ENCODE data around the gene PPHLN1.

DNA sequence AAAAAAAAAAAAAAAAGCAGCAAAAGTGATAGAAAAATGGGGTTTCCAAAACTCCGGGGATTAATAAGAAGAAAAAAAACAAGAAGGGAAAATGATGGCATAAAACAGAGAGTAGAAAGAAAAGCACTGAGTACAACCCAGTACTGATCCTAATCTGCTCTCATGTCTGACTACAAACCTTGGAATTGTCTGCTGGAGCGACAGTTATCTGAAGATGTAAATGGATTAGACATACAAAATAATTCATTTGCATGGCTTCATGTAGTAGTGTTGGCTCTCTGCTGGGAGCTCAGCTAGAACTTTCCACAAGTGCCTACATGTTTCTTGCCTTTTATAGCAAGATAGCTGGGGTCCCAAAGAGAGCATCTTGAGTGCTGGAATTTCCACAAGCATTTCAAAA is 34.3 kb upstream of the PPHLN1 start:
- TF ChIP-seq, protein P1, sequence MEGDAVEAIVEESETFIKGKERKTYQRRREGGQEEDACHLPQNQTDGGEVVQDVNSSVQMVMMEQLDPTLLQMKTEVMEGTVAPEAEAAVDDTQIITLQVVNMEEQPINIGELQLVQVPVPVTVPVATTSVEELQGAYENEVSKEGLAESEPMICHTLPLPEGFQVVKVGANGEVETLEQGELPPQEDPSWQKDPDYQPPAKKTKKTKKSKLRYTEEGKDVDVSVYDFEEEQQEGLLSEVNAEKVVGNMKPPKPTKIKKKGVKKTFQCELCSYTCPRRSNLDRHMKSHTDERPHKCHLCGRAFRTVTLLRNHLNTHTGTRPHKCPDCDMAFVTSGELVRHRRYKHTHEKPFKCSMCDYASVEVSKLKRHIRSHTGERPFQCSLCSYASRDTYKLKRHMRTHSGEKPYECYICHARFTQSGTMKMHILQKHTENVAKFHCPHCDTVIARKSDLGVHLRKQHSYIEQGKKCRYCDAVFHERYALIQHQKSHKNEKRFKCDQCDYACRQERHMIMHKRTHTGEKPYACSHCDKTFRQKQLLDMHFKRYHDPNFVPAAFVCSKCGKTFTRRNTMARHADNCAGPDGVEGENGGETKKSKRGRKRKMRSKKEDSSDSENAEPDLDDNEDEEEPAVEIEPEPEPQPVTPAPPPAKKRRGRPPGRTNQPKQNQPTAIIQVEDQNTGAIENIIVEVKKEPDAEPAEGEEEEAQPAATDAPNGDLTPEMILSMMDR (IDR thresholded peaks at IDR 0.05; ENCODE audit: borderline replicate concordance, extremely low read depth, low read length, poor library complexity, severe bottlenecking): no peak
- no peak for TF ChIP-seq EZH2 (IDR thresholded peaks at IDR 0.05; ENCODE audit: borderline replicate concordance, low read depth, low read length, severe bottlenecking)

Measured in DND-41 (cell line).